Uterus (tissue), 2 donors: ENCODE data around the gene NUP85.

Source experiments
- POLR2A ChIP-seq, 2 donors: fragments of 450-650 bp; IDR thresholded peaks; one replicate each; pipeline ENCODE4 v1.6.1; 2016; ENCODE audit warnings: antibody characterized with exemption in 2 of 2, mild to moderate bottlenecking in 1 of 2, moderate library complexity in 1 of 2
- TF ChIP-seq, protein P1 (sequence below), 4 experiments: fragments of 200-600 bp in 2 of 4; fragments of 450-650 bp in 2 of 4; sonication (generic) in 2 of 4; IDR thresholded peaks; one replicate each; pipeline ENCODE4 v1.5.1; 2016 to 2019; ENCODE audit warnings: antibody characterized with exemption in 4 of 4, mild to moderate bottlenecking in 2 of 4, moderate library complexity in 1 of 4

DNA sequence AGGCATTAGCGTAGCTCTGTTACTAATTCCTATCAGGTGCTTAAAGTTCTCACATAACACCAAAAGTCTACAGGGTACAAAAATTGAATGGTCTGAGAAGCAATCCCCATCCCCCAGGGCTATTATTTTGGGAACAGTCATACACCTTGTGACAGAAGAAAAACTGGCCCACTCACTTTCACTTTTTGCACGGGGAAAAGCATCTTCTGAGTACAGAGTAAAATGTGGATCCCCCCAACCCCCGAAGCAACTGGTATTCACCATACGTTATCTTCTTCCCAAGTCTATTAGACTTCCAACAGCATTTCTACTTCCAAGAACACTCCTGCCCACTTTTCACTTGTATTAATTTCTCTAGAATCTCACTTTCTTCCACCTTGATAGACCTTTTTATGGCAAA lies 44.1 kb downstream of the NUP85 start:
- TF ChIP-seq, protein P1, sequence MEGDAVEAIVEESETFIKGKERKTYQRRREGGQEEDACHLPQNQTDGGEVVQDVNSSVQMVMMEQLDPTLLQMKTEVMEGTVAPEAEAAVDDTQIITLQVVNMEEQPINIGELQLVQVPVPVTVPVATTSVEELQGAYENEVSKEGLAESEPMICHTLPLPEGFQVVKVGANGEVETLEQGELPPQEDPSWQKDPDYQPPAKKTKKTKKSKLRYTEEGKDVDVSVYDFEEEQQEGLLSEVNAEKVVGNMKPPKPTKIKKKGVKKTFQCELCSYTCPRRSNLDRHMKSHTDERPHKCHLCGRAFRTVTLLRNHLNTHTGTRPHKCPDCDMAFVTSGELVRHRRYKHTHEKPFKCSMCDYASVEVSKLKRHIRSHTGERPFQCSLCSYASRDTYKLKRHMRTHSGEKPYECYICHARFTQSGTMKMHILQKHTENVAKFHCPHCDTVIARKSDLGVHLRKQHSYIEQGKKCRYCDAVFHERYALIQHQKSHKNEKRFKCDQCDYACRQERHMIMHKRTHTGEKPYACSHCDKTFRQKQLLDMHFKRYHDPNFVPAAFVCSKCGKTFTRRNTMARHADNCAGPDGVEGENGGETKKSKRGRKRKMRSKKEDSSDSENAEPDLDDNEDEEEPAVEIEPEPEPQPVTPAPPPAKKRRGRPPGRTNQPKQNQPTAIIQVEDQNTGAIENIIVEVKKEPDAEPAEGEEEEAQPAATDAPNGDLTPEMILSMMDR (IDR thresholded peaks at IDR 0.05) = no peak
- no peak for TF ChIP-seq POLR2A (IDR thresholded peaks at IDR 0.05)
